ENCODE data around the gene SMG6. TPM values are rescaled to one million over a fixed set of nuclear protein-coding genes. Genes with fewer than 3 reads are reported as not detected.

The SMG6 gene
- total RNA-seq, 3 donors from 2014 or later, result 24.9 to 29.3 (median 29.0) TPM

- Histone ChIP-seq H3K9me3 (no peaks in the 10 kb centered on the region), H3K27ac (no peak overlapping the region), H3K4me1 (no peaks in the 10 kb centered on the region), H3K36me3 (no peaks in the 10 kb centered on the region), H3K27me3 (no peaks in the 10 kb centered on the region), H3K4me3 (no peak overlapping the region)
- no peak for DNase-seq (ENCODE audit: low spot score in 2 of 2)
- TF ChIP-seq, protein P1, sequence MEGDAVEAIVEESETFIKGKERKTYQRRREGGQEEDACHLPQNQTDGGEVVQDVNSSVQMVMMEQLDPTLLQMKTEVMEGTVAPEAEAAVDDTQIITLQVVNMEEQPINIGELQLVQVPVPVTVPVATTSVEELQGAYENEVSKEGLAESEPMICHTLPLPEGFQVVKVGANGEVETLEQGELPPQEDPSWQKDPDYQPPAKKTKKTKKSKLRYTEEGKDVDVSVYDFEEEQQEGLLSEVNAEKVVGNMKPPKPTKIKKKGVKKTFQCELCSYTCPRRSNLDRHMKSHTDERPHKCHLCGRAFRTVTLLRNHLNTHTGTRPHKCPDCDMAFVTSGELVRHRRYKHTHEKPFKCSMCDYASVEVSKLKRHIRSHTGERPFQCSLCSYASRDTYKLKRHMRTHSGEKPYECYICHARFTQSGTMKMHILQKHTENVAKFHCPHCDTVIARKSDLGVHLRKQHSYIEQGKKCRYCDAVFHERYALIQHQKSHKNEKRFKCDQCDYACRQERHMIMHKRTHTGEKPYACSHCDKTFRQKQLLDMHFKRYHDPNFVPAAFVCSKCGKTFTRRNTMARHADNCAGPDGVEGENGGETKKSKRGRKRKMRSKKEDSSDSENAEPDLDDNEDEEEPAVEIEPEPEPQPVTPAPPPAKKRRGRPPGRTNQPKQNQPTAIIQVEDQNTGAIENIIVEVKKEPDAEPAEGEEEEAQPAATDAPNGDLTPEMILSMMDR (IDR thresholded peaks at IDR 0.05), result no peak
- TF ChIP-seq POLR2A (IDR thresholded peaks at IDR 0.05), result no peak
- no peak for TF ChIP-seq POLR2AphosphoS5 (IDR thresholded peaks at IDR 0.05)
- intact Hi-C loops (cut with DNase I; ENCODE audit: low total_unique reads), result no loop called here
Observed at GRCh38 chr17:2250140-2251095, 53.2 kb downstream of the SMG6 start.

DNA sequence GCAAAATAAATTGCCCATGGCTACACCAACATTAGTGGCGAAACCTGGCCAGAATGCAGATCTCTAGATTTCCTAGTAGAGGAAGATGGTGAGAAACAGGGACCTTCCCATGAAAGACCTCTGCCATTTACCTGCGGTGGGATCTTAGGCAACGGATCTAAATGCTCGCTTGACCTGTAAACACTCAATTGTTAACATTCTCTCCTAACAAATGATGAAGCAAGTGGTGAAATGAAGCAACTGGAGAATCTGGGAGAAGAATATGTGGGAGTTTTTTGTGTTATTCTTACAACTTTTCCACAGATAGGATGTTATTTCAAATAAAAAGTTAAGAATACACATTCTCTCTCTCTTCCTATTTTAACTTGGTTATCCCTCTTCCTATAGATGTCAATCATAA, 56.6 kb downstream of the SMG6 start:
- intact Hi-C loops (cut with DNase I; ENCODE audit: low total_unique reads), result no loop called here
- Histone ChIP-seq H3K9me3 (no peaks in the 10 kb centered on the region), H3K27ac (no peak overlapping the region), H3K4me1 (no peaks in the 10 kb centered on the region), H3K4me3 (no peak overlapping the region), H3K36me3 (no peaks in the 10 kb centered on the region), H3K27me3 (no peaks in the 10 kb centered on the region)
- no peak for TF ChIP-seq POLR2A (IDR thresholded peaks at IDR 0.05)
- TF ChIP-seq, protein P1 (IDR thresholded peaks at IDR 0.05), result no peak
- TF ChIP-seq POLR2AphosphoS5 (IDR thresholded peaks at IDR 0.05), result no peak
- DNase-seq (ENCODE audit: low spot score in 2 of 2), result no peak

GRCh38 chr17:2244545-2245525, 58.8 kb downstream of the SMG6 start:
- Histone ChIP-seq H3K4me1 (no peaks in the 10 kb centered on the region), H3K4me3 (no peak overlapping the region), H3K27ac (peak overlapping the region; percentile 68 to 69), H3K36me3 (no peaks in the 10 kb centered on the region), H3K27me3 (no peaks in the 10 kb centered on the region), H3K9me3 (no peaks in the 10 kb centered on the region)
- intact Hi-C loops (cut with DNase I; ENCODE audit: low total_unique reads), result loop anchor here (5.0 kb wide), 1 partner anchor 188 kb away; the partner anchor contains the start of gene HIC1
- DNase-seq (ENCODE audit: low spot score in 2 of 2), result peak; percentile 78 to 85
- TF ChIP-seq, protein P1 (IDR thresholded peaks at IDR 0.05), result peak; percentile 92 to 99 (median 98)
- no peak for TF ChIP-seq POLR2A (IDR thresholded peaks at IDR 0.05)
- peak; percentile 76 to 96 (median 90) for TF ChIP-seq POLR2AphosphoS5 (IDR thresholded peaks at IDR 0.05)

DNA sequence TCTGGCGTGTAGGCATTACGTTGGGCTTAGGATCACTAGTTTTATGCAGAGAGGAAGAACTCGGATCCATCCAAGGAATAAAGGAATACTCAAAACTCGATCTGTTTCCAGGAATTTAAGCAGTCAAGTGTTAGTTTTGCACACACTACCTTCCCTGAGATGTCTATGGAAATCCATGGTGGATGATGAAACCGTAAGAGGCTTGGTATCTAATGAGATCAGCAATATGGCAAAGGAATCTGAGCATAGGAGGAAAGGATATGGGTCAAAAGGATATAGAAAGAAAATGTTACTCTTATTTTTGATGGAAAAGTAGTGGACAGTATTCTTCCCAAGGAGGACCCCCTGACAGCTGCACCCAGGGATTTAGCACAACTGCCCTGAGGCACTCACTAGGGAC, 59.6 kb downstream of the SMG6 start:
- Histone ChIP-seq H3K9me3 (no peaks in the 10 kb centered on the region), H3K4me3 (no peak overlapping the region), H3K27me3 (no peaks in the 10 kb centered on the region), H3K4me1 (no peaks in the 10 kb centered on the region), H3K27ac (peak overlapping the region; percentile 68 to 69), H3K36me3 (no peaks in the 10 kb centered on the region)
- intact Hi-C loops (cut with DNase I; ENCODE audit: low total_unique reads), result loop anchor here (5.0 kb wide), 1 partner anchor 187 kb away; the partner anchor contains the start of gene HIC1
- TF ChIP-seq, protein P1 (IDR thresholded peaks at IDR 0.05), result no peak
- TF ChIP-seq POLR2A (IDR thresholded peaks at IDR 0.05) (no peak), POLR2AphosphoS5 (IDR thresholded peaks at IDR 0.05) (no peak)
- no peak for DNase-seq (ENCODE audit: low spot score in 2 of 2)
